NCI-H2171 treated with DMSO at 0.1 percent for 48 hours (cell line): ENCODE data around the gene TMEM229B.

ENCODE experiments used
- DNase-seq: peaks from one replicate; lab custom pipeline; 2025; lab: John Stamatoyannopoulos, UW

TMEM229B gene

DNA sequence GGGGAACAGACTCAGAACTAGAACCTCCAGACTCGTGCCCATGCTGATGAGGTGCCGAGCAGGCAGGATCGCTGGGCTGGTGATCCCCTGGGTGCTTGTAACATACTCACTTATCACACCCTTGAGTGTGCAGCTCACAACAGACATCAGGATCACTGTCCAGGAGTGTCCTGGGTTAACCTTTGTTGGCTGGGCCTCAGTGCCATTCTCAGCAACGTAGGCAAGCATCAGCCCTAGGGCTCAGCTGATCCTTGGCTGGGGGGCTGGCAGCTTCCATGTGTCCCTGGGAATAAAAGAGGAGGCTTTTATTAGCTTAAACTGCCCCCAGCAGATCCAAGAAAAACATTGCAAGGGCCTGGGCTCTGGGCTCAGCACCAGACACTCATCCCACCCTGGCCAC is 1.6 kb downstream of the TMEM229B start:
- DNase-seq = no peak

- no peak for DNase-seq
These were observed 2.9 kb downstream of the TMEM229B start for GRCh38 chr14:67485501-67486095.

DNA sequence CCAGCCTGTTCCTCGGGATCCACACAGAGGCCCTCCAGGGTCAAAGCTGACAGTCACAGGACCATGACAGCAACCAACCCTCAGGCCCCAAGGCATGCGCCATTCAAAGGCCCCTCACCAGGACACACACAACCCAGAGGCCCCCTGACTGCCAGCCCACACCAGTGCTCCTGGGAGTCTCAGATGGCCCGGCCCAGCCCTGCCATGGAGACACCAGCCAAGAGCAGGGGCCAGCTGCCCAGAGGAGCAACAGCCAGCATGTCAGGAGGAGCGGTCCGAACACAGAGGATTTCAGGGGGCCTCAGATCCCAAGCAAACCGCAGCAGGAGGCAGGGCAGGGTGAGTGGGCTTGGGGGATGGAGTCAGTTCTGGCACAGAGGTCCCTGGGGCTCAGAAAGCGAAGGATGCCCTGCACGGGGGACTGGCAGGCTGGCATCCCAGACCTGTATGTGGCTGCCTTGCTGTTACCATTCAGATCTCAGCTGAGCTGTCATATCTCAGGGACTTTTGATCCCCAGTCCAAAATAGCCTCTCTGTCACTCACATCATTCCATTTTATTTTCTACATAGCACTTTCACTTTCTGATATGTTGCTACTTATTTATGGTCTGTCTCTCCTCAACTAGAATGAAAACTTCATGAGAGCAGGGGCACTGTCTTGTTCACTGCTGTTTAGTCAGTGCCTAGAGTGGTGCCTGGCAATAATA is 4.8 kb downstream of the TMEM229B start:
- DNase-seq = no peak

DNA sequence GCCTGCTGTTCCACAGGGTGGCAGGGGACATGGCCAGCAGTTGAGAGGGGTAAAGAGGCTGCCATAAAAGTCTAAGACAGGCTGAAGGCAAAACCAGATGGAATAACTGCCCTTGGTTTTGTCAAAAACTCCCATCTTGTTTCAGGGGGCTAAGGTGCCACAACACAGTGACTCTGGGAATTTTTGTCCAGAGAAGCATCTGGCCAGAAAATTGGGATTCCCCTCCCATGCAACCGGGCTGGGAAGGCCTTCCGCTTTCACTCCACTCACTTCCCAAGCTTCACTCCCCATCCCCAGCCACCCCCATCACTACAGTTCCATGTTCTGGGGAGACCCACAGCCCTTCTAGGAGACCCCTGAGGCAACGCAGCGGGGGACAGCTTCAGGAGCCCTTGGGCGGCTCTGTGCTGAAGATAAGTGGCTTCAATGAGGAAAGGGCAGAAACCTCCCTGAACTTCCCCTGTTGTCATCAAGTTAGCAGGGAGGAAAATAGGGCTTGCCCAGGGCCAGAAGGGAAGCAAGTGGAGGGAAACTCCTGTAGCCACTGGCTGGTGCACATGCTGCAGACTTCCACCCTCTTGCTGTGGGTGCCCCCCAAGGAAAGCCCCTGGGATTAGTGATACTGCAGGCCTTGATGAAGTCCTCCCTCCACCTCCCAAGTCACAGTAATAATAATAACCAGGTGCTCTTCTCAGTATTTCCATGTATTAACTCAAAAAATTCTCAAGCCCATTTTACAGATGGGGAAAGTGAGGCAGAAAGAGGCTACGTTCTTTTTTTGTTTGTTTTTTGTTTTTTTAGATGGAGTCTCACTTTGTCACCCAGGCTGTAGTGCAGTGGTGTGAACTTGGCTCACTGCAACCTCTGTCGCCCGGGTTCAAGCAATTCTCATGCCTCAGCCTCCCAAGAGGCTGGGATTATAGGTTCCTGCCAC is 6.0 kb downstream of the TMEM229B start:
- DNase-seq = no peak

GRCh38 chr14:67480011-67480410 is 8.5 kb downstream of the TMEM229B start:
- DNase-seq = peak; percentile 62

GRCh38 chr14:67478800-67479084 is 9.8 kb downstream of the TMEM229B start:
- no peak for DNase-seq

- DNase-seq = peak; percentile 92
These were observed 10.4 kb downstream of the TMEM229B start for GRCh38 chr14:67477926-67478799.

GRCh38 chr14:67474366-67474765 is 14.2 kb downstream of the TMEM229B start:
- DNase-seq = no peak

GRCh38 chr14:67473290-67474082 is 15.0 kb downstream of the TMEM229B start:
- no peak for DNase-seq

- DNase-seq = no peak
These were observed 15.8 kb downstream of the TMEM229B start for GRCh38 chr14:67472726-67473125.

DNA sequence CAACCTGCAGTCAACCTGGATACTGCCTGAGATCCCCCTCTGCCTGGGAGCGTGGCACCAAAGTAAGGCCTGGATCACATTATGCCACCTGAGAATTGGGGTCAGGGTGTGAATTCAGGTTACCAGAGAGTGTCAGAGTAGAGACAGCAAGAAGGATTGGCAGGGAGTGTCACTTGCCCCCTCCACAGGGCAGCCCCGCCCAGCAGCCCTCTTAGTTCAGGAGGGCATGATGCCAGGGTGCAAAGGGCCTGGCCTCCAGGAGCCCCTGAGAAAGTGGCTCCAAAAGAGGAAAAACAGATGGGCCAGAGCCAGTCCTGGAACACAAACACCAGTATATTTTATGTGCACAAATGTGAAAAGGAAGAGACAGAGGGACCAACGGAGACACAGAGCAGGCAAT is 18.6 kb downstream of the TMEM229B start:
- DNase-seq = no peak

GRCh38 chr14:67468378-67468730 is 20.2 kb downstream of the TMEM229B start:
- DNase-seq = no peak

GRCh38 chr14:67467134-67467533 is 21.4 kb downstream of the TMEM229B start:
- no peak for DNase-seq

- no peak for DNase-seq
These were observed 23.6 kb downstream of the TMEM229B start for GRCh38 chr14:67464879-67465278.

DNA sequence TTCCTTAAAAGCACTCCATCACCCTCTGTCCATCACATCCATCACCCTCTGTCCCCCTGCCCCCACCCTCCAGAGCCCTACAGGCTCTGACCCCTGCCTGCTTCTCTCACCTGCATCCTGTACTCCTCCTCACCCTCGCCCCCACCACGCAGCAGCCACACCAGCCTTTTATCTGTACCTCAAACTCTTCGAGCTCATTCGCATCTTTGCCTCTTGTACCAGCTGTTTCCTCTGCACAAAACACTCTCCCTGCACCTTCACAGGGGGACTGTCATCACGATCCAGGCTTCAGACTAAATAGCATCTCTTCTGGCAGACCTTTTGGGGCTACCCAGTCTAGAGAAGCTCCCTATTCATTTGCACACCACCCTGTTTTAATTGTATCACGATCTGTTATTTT is 24.1 kb downstream of the TMEM229B start:
- no peak for DNase-seq

DNA sequence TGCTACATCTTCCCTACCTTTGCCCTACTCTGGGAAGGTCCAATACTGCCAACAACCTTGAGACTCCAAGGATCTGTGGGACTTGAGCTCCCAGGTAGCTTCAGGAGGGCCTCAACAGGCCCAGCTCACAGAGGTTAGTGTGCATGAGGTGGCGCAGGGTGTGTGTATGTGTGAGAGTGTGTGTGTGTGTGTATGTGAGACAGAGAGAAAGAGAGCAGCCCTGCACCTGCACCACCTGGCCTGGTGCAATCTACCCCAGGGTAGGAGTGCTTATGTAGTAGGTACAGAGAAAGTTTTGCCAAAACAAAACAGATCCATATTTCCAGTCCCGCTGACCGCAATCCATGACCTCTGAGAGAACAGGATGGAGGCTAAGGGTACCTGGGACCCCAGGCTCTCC is 24.6 kb downstream of the TMEM229B start:
- DNase-seq = no peak

DNA sequence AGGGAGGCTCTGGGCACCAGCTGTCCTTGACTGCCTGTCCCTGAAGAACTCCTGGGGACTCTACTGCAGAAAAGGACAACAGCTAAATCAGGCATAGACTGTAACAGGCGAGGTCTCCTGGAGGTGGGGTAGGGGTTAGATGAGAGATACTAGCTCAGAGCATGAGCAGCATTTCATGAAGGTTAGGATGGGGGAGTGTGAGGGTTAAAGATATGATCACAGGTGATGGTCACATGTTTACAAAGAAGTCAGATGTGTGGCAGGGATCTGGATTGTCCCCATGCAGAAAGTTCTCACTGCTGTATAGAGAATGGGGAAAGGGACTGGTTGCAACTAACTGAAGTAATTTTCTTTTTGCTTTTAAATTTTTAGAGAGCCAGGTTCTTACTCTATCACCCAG is 26.5 kb downstream of the TMEM229B start:
- DNase-seq = no peak

DNA sequence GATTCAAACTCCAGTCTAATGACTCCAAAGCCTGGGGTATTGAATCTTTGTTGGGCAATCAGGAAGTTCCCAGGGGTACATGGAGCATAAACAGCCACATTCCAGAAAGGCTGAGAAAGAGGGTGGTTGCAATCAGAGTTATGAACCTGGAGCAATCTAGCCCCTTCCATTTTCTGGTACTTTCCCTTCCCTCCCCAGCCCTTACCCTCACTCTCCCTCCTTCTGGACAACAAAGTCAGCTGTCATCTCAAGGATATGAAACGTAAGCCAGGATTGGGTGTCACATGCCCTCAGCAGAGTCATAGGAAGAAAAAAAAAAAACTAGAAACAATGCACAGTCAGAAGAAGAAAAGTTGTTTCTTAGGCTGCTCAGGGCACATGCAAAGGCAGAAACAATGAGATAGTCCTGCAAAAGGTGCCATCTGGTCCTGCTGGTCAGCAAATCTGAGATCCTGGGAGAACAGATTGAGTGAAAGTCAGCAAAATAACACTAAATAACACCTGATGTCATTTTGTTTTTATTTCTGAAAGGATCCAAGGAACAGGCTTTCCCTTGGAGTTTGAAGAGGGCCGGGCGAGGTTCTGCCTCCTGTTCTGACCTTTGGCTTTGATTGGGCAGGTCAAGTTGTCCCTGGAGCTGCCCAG is 27.1 kb downstream of the TMEM229B start:
- DNase-seq = peak; percentile 51

- no peak for DNase-seq
These were observed 29.2 kb downstream of the TMEM229B start for GRCh38 chr14:67459336-67459735.

- DNase-seq = peak; percentile 69
These were observed 30.7 kb downstream of the TMEM229B start for GRCh38 chr14:67457782-67458181.

GRCh38 chr14:67456732-67457131 is 31.8 kb downstream of the TMEM229B start:
- no peak for DNase-seq
